Cerebellar nuclear complex (tissue), 1 donor: ENCODE results near the gene POLR3GL.

ENCODE experiments used
- DNase-seq, 2 experiments: peaks; one replicate each; lab custom pipeline; 2025; lab: John Stamatoyannopoulos, UW

POLR3GL gene

DNA sequence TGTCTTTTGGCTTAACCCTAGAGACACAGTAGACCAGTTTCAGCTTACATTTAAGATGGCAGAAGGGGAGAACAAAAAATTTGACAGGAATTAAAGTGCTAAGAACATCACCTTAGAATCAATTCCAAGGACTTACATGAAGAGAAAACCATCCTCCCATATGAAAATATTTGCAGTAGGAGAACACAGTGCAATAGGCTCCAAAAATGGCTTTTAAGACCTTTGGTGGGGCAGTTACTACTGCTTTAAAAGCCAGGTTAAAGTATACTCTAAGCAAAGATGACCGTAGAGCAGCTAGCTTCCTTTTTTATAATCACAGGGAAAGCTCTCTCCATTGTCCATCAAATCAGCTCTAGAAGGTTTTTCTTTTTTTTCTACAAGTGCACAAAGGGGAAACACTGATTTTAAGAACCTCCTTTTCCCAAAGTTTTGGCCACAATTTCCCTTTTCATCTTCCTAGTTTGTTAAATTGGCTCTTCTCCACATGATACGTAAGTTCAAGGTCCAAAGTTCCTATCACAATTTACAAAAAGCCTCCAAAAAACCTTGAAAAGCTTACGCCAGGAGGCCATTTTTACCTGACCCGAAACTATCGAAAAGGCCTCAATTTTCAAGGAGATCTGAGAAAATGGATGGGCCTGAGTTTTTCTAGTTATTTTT lies 28.6 kb downstream of the POLR3GL start:
- no peak for DNase-seq

DNA sequence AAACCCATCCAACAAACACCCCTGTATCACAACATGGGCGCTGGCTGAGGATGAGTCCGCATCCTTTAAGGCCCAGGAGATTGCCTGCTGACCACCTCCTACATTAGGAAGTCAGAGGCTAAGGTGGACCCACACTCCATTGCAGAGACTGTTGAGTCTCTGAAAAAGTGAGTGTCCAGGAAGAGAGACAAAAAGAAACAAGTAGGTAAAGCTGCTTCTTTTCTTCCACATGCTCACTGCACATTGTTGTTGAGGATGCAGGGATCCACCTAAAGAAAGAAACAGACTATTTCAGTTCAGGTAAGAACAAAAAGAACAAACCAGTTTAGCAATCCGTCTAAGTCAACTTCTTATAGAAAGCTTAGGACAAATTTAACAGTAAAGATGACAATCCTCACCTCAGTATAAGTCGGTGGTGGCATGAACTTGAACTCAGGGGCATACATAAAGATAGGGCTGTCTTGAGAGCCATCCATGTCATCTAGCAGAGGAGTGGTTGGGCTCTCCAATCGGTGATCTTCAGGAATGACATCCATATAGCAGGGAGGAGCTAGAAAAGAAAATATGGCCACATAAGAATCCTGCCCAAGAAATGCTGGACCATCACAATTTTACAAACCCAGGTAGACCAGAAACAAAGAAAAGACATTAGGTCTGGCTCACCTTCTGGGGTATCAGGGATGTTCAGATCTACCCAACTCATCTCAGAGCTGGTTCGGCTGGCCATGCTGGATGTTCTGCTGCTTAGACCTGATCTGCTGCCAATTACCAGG lies 29.3 kb downstream of the POLR3GL start:
- DNase-seq = no peak

DNA sequence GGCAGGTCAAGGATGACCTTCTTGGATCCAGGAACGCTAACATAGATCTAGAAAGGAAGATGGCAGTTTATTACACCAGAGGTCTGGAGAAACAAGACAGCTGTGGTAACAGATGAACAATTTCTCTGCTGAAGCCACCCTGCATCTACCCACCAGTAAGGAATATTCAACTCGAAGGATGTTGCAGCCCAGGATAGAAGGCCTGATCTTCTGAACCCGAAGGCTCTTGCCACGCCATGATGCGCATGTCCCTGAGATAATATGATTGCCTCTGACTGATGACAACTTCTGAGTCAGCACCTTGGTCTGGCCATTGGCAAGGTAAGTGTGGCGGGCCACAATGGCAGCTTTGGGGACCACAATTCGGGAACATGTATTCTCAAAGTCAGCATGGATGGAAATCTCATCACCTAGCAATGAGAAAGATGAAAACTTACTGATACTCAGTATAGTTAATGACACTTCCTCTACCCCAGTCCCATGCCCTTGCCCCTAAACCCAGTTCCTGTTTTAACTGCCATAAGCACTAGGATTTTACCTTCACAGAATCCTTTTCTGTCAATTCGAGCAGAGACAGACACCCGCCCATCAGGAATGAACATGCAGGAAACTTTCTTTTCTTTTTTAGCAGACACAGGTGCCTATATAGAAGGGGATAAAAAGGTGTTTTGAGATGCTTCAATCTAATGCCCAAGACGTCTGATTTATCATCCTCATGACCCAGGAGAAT lies 30.1 kb downstream of the POLR3GL start:
- DNase-seq = no peak

DNA sequence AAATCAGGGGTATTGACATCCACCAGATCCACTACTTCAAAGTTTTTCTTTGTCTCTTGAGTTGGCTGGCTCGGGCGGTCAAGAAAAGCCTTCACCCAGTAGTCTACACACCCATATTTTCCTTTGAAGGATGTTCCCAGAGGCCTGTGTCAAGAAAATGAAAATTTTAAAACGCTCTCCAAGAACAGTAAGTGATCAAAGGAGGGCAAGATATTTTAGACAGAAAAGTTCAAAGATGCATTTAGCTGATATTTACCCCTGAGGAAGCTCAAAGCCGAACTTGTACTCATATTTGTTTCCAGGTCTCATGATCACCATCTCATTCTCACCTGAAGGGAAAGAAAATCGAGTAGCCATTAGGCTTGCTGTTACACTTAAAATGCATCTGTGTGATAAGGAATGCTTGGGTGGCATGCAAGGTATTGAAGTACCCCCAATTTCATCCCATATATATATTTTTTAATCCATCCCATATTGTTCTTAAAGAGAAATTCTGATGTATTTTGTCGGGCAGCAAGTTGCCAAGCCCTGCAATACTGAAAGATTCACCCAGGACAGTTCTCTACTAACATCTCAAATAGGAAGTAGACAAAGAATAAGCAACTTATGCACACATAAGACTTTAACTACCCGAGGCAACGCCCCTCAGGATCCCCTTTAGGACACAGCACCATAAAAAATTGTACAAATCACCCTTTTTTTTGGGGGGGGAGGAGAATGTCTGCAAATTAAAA lies 30.8 kb downstream of the POLR3GL start:
- DNase-seq = no peak

DNA sequence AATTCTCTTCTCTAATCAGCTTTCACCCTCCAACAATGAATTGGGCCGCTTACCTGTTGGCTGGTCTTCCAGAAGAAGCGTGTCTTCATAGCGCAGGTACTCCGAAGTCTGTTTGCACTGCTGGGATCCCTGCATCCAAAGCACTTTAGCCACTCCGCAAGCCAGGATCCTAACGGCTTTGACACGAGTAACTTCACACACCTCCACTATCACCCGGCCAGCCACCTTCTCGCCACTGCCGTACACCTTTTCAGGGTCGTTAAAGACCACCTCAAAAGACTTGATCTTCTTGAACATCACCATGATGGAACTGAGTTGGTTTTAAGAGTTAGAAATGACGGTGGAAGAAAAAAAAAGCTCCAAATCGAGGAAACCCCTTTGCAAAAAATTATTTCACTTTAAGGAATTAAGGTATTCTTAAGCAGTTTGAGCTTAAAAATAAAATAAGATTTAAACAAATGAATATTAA lies 31.5 kb downstream of the POLR3GL start:
- DNase-seq = no peak

DNA sequence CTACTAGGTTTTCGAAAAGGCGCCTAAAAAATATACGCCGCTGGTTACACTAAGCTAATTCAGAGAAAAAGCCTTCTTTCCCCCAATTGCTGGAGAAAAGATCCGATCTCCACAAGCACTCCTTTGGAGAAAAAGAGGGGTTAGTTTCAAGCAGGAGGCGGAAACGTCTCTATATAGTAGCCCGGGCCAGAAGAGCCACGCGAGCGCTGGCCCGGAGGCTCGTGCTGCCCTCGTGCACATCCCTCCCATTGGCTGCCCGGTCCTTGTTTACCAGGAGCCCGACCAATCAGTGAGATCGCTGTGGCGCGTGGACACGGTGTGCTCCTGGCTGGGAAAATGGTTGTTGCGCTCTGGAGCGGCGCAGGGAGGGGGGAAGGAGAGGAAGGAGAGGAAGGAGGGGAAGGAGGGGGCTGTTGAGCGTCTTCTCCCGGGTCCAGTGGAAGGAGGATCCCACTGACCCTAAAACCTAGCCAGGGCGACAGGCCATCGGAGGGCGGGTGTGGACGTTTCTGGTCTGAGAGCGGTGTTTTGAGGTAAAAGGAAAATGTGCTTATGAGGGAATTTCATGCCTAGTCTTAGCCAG lies 32.0 kb downstream of the POLR3GL start, which contains the start of gene TXNIP:
Gene TXNIP (minus strand): TSS at position 147 of the 583 bp plus-strand sequence. CDS start 313 bp downstream, outside the sequence.
- DNase-seq = peak; percentile 94 to 99

DNA sequence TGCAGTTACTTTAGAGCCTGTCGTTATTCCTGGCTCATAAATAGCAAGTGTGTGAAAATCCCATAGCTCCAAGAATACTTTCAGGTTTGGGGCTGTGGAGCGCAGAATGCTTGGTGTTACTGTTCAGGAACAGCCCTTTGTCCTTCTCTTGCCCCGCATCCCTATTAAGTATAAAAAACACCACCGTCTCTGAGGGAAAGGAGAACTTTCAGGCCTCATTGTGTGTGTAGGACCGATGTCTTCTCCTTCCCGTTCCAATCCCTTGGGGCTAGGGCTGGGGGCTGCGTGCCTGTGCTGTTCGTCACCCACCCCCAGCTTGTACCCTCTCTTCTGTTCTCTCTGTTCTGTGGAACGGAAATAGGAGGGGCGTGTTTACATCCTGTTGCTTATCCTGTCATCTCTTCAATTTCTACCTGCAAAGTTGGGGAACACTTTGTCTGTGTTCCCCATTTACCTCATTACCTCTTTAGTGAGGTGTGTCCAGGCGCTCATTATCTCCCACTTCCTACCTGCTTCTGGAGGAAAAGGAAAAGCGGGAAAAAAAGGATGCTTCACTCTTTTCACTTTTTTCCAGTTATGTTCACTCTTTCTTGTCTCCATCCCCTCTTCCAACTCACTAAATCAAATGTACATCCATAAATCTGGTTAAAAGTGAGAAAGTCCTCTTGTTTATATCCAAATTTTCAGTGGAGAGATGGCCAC lies 32.7 kb downstream of the POLR3GL start:
- DNase-seq = peak in 1 of 2 experiments; percentile 55

DNA sequence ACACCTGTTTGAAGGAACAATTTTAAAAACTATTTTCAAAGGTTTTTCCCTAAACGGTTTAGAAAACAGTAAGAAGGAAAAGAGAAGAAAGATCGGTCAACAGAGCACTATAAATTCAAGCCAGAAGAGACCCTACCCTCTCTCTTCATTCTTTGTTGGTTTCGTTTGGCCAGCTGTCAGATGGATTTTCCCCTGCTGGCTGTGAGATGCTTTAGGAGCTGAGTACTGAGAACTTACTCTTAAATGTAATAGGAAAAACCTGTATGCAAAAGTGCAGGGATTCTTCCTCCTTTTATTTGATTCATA lies 33.2 kb downstream of the POLR3GL start:
- no peak for DNase-seq

DNA sequence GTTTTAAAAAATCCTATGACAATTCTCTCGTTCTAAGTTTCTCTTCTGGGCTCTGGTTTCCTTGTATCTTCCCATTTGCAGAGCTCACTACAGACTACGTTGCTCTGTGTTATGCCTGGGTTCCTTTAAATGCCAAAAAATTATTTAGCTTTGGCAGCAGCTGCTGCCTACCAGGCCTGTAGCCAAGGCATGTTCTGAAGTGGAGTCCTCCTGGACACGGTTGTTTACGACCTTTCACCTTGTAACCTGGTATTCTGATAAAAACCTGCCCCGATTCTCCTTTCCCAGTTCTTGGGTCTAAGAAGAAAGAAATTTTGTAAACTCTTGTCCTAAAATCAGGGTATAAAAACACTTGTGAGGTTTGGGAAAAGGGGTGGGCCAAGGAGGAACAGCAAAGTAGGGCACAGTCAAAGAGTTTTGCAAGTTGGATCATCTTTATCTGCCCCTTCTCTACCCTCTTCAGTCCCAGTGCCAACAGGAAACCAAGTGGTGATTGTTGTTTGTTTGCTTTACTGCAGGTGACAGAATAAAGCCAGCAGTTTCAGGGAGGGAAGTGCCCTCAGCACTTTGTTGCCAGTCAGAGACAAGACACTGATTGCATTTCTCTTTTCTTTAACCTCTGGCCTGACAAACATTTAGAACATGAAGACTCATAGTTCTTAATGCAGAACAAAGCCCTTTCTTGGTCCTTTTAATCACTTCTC lies 35.0 kb downstream of the POLR3GL start:
- DNase-seq = peak in 1 of 2 experiments; percentile 35

DNA sequence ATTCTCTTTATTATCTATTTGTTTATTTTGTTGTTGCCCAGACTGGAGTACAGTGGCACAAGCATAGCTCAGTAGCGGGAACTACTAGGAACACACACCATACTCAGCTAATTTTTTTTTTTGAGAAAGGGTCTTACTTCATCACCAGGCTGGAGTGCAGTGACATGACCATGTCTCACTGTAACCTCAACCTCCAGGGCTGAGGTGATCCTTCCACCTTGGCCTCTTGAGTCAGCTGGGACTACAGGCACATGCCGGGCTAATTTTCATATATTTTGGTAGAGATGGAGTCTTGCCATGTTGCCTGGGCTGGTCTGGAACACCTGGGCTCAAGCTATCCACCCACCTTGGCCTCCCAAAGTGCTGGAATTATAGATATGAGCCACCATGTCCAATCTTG lies 37.2 kb downstream of the POLR3GL start:
- no peak for DNase-seq

DNA sequence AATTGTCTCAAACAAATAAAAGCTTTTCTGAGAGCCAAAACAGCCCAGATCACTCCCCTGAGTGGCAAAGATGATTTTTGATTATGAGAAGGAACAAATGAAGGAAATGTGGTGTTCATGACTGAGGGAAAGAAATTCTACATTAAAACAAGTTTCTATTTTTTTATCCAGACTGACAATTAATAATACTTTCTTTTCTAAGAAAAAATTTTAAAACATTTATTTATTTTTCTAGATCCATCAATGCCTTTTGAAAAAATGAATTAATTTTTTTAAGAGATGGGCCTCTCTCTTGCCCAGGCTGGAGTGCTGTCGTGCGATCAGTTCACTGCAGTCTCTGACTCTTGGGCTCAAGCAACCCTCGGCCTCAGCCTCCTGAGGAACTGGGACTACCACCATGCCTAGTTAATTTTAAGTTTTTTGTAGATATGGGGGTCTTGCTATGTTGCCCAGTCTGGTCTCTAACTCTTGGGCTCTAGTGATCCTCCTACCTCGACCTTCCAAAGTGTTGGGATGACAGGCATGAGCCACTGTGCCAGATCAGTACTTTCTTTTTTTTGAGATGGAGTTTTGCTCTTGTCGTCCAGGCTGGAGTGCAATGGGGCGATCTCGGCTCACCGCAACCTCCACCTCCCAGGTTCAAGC lies 43.1 kb downstream of the POLR3GL start:
- DNase-seq = no peak

DNA sequence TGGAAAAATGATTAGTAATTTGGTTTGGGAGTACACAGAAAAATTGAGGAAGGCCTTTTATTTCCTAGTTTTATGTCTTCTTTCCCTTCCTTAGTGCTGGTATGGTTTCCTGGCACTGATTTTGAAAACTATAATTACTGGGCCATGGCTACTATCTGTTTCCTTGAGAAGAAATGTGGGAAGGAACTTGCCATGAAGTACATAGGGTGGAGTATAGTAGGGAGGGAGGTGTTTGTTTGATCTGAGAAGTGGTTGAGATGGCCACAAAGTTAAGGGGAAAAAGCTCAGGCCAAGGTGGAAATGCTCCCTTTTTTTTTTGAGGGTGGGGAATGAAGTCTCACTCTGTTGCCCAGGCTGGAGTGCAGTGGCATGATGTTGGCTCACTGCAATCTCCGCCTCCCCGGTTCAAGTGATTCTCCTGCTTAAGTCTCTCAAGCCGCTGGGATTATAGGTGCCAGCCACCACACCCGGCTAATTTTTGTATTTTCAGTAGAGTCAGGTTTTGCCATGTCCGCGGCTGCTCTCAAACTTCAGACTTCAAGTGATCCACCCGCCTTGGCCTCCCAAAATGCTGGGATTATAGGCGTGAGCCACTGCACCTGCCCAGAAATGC lies 45.7 kb downstream of the POLR3GL start:
- no peak for DNase-seq

DNA sequence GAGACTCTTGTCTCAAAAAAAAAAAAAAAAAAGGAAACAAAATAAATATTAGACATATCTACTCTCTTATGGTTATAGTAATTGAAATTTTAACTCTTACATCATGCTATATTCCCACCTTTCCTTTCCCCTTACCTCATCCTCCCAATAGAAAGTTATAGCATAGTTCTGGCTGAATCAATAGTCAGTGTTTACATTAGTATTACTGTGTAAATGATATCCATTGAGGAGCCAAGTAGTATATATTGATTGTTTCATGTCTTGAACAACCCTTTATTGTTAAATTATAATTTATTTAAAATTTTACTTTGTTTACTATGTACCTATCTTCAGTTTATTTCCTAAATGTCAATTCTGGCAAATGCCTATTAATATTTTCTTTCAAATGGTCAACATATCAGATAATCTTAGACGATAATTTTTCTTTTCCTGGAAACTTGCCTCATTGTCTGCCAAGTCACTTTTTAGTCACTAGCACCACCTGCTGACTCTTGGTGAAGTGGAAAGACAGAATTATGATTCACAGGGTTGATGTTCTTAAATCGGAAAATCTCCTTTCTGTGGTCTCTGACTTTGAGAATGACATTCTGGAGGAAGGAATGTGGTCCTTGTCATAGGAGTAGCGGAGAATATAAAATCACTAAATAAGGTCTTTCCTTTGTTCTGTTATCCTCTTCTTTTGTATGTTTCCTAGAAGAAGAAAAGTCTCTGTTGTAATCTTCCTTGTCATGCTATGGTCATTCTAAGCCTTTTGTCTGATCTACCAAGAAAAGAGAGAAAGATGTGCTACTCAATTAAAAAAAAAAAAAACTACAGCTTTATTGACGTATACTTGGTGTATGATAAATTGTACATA lies 48.4 kb downstream of the POLR3GL start:
- DNase-seq = no peak

DNA sequence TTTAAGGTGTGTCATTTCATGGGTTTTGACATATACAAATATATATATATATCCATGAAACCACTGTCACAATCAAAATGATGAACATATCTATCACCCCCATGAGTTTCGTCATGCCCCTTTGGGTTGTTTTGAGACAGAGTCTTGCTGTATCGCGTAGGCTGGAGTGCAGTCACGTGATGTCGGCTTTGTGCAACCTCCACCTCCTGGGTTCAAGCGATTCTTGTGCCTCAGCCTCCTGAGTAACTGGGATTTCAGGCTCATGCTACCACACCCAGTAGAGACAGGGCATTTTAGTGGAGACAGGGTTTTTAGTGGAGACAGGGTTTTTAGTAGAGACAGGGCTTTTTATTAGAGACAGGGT lies 49.1 kb downstream of the POLR3GL start:
- no peak for DNase-seq

DNA sequence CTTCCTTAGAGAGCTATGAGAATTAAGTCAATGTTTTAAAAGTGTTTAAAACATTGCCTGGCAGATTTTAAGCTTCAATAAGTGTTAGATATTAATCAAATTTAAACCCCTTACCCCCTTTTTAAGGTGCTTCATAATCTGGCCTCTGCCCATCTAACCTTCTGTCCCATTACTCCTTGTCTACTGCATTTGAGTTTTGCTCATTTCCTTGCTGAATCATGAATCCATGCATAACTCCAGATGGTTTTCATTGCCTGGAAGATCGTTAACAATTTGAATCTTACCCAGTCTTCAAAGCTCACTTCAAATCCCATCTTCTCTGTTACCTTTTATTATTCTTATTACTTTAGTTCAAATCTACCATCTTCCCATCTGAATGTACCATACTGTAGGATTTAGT lies 52.4 kb downstream of the POLR3GL start:
- no peak for DNase-seq

DNA sequence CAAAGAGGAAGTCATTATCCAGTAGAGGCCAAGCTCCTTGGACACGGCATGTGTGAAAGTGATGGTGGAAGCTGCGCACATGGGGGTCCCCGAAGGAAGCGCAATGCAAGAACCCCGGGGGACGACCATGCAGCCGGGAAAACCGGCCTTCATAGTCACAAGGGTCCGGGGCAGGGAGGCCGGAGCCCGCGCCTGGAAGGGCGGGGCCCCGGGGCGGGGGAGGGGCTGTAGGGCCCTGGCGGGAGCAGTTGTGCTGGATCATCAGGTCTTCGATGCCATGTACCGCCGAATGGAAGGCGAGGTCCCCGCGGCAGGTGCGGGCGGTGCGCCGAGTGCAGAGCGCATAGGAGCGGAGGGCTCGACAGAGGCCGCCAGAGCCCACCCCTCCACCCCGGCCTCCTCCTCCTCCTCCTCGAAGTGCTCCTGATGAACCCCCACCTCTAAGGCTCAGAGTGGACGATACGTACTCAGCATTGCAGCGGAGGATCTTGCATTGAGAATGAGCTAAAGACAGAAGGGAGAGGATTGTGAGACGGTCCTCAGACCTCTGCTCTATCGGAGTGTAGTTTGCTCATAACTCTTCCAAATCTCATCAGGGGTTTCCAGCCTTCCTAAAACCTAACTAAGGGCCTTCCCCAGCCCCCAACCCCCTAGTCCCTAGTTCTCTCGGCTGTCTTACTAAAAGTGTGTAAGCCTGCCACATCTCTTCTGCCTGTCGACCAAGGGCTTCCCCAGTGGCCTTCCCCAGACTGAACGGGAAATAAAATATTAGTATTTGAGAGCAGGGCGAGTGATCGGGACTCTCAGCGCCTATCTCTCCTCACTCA lies 55.0 kb downstream of the POLR3GL start:
- DNase-seq = no peak
